ENCODE results near the gene EDIL3.

- TF ChIP-seq CTCF (IDR thresholded peaks at IDR 0.05) = peak; percentile 22 to 54 (median 44)
- TF ChIP-seq POLR2A (IDR thresholded peaks at IDR 0.05) = no peak
- no peak for TF ChIP-seq POLR2AphosphoS5 (IDR thresholded peaks at IDR 0.05)
Observed at GRCh38 chr5:83927140-83927733, 457.4 kb downstream of the EDIL3 start.

Measured in prostate gland (tissue), 2 donors.